Gastroesophageal sphincter (tissue), 4 donors: Measurements from ENCODE around the gene ANKRD35. TPM values are rescaled to one million over a fixed set of nuclear protein-coding genes. Genes with fewer than 3 reads are reported as not detected.

ENCODE experiments used
- ATAC-seq: fragments of 150-250 bp; one replicate; pipeline ENCODE4 v1.9.1; 2016; ENCODE audit warnings: mild to moderate bottlenecking, moderate library complexity
- H3K27ac ChIP-seq, 4 donors: fragments of 200-600 bp; sonication (generic) in 3 of 4; 1 replicate in 3 of 4; 2 replicates in 1 of 4; pipeline ENCODE4 v1.5.1; 2016 to 2019
- H3K27me3 ChIP-seq: fragments of 200-600 bp; sonication (generic); one replicate; pipeline ENCODE4 v1.5.1; 2019
- H3K36me3 ChIP-seq, 2 donors: fragments of 200-600 bp; sonication (generic); one replicate each; pipeline ENCODE4 v1.5.1; 2019; ENCODE audit warnings: control low read depth in 1 of 2
- H3K4me1 ChIP-seq, 3 donors: fragments of 200-600 bp; sonication (generic); 1 replicate in 2 of 3; 2 replicates in 1 of 3; pipeline ENCODE4 v1.5.1; 2016 to 2019; ENCODE audit warnings: control low read depth in 2 of 3
- H3K4me3 ChIP-seq, 2 donors: fragments of 200-600 bp; sonication (generic); one replicate each; pipeline ENCODE4 v1.5.1; 2019; ENCODE audit warnings: mild to moderate bottlenecking in 1 of 2, moderate library complexity in 1 of 2
- H3K9me3 ChIP-seq, 3 donors: fragments of 200-600 bp; sonication (generic); one replicate each; pipeline ENCODE4 v1.5.1; 2017 to 2019; ENCODE audit warnings: control low read depth in 2 of 3
- CTCF ChIP-seq, 4 experiments: fragments of 200-600 bp in 2 of 4; fragments of 450-650 bp in 2 of 4; sonication (generic) in 1 of 4; IDR thresholded peaks; one replicate each; pipeline ENCODE4 v1.5.1; 2017 to 2019; ENCODE audit warnings: antibody characterized with exemption in 4 of 4, mild to moderate bottlenecking in 2 of 4, moderate library complexity in 2 of 4
- EP300 ChIP-seq: sonication (generic); formaldehyde crosslinking; IDR thresholded peaks from one replicate; pipeline ENCODE4 v1.6.1; 2017; ENCODE audit warnings: antibody characterized with exemption, mild to moderate bottlenecking
- POLR2A ChIP-seq, 2 donors: fragments of 450-650 bp; IDR thresholded peaks; one replicate each; pipeline ENCODE4 v1.6.1; 2017; ENCODE audit warnings: antibody characterized with exemption in 2 of 2, mild to moderate bottlenecking in 2 of 2, moderate library complexity in 1 of 2
- POLR2AphosphoS5 ChIP-seq: sonication (generic); formaldehyde crosslinking; IDR thresholded peaks from one replicate; pipeline ENCODE4 v1.6.1; 2017; ENCODE audit warnings: antibody characterized with exemption
- WGBS, 2 donors: methylation state at CpG; one replicate each; pipeline ENCODE4 v1.1.5; 2018; ENCODE audit warnings: low coverage in 1 of 2; 5-methylcytosine and 5-hydroxymethylcytosine counted together
- total RNA-seq, 4 donors: library from RNA; depleted of rRNA; stranded (reverse); fragments of >200 nt; gene quantifications; one replicate each; pipeline ENCODE4 v1.1.0, GENCODE V29; 2016

The ANKRD35 gene
- total RNA-seq, 4 donors from 2014 or later: 5.2 to 13.7 (median 7.9) TPM

GRCh38 chr1:145858238-145858900 lies 27.3 kb downstream of the ANKRD35 start:
- H3K4me1 ChIP-seq: peaks cover 3 to 30% (median 5%) of the 10 kb centered on the region in 3 donors
- no peaks in the 10 kb centered on the region for H3K9me3 ChIP-seq
- no peaks in the 10 kb centered on the region for H3K27me3 ChIP-seq
- peak overlapping the region; percentile 75 to 95 (median 89) for H3K27ac ChIP-seq
- peak overlapping the region; percentile 85 to 89 for H3K4me3 ChIP-seq
- no peak for TF ChIP-seq EP300
- peaks cover 0 to 38% of the 10 kb centered on the region in 2 donors for H3K36me3 ChIP-seq
- peak; percentile 8 for ATAC-seq
- 0 to 1% methylated on average over 11 to 18 of the region's 35 CpGs for WGBS, 2 donors

- H3K4me3 ChIP-seq: no peak overlapping the region
- no peak overlapping the region for H3K27ac ChIP-seq
- no peak for TF ChIP-seq POLR2A (IDR thresholded peaks at IDR 0.05)
- no peak for TF ChIP-seq CTCF (IDR thresholded peaks at IDR 0.05)
- no peak for TF ChIP-seq EP300
- no peak for TF ChIP-seq POLR2AphosphoS5
- H3K9me3 ChIP-seq: no peaks in the 10 kb centered on the region
- ATAC-seq: no peak
- H3K36me3 ChIP-seq: peaks cover 0 to 50% of the 10 kb centered on the region in 2 donors
- peaks cover 3 to 25% (median 5%) of the 10 kb centered on the region in 3 donors for H3K4me1 ChIP-seq
- WGBS, 2 donors: 40 to 83% methylated on average over 1 to 2 of the region's 4 CpGs
- H3K27me3 ChIP-seq: no peaks in the 10 kb centered on the region
Measured at GRCh38 chr1:145857170-145857569, 28.5 kb downstream of the ANKRD35 start.

GRCh38 chr1:145855426-145855948 lies 30.2 kb downstream of the ANKRD35 start:
- H3K27ac ChIP-seq: no peak overlapping the region
- no peaks in the 10 kb centered on the region for H3K9me3 ChIP-seq
- TF ChIP-seq CTCF (IDR thresholded peaks at IDR 0.05) (no peak), POLR2AphosphoS5 (no peak), EP300 (no peak), POLR2A (IDR thresholded peaks at IDR 0.05) (no peak)
- 75 to 90% methylated on average over 6 to 7 of the region's 7 CpGs for WGBS, 2 donors
- peaks cover 0 to 66% of the 10 kb centered on the region in 2 donors for H3K36me3 ChIP-seq
- H3K4me3 ChIP-seq: no peak overlapping the region
- H3K4me1 ChIP-seq: peaks cover 3 to 25% (median 5%) of the 10 kb centered on the region in 3 donors
- no peak for ATAC-seq
- no peaks in the 10 kb centered on the region for H3K27me3 ChIP-seq

GRCh38 chr1:145849356-145850160 lies 36.1 kb downstream of the ANKRD35 start:
- peaks cover 0 to 16% (median 6%) of the 10 kb centered on the region in 3 donors for H3K4me1 ChIP-seq
- TF ChIP-seq POLR2A (IDR thresholded peaks at IDR 0.05) (no peak), CTCF (IDR thresholded peaks at IDR 0.05) (peak in 1 of 4 experiments; percentile 27)
- H3K9me3 ChIP-seq: no peaks in the 10 kb centered on the region
- no peak for ATAC-seq
- H3K27ac ChIP-seq: peak overlapping the region in 3 of 4 donors; percentile 7 to 27 (median 22)
- WGBS, 2 donors: 60 to 68% methylated on average over 1 to 12 of the region's 15 CpGs
- no peaks in the 10 kb centered on the region for H3K27me3 ChIP-seq
- H3K36me3 ChIP-seq: peaks cover 0 to 73% of the 10 kb centered on the region in 2 donors
- H3K4me3 ChIP-seq: no peak overlapping the region

- Histone ChIP-seq H3K27ac (no peak overlapping the region), H3K27me3 (no peaks in the 10 kb centered on the region), H3K36me3 (peaks cover 0 to 63% of the 10 kb centered on the region in 2 donors), H3K4me3 (no peak overlapping the region), H3K9me3 (no peaks in the 10 kb centered on the region), H3K4me1 (peaks cover 0 to 17% (median 7%) of the 10 kb centered on the region in 3 donors)
- no peak for ATAC-seq
- 69 to 71% methylated on average over 1 to 2 of the region's 3 CpGs for WGBS, 2 donors
- TF ChIP-seq POLR2A (IDR thresholded peaks at IDR 0.05) (no peak), CTCF (IDR thresholded peaks at IDR 0.05) (no peak), POLR2AphosphoS5 (no peak), EP300 (no peak)
Measured at GRCh38 chr1:145847827-145848226, 37.8 kb downstream of the ANKRD35 start.
